ENCODE results near the gene EVI2A.

Gene EVI2A

GRCh38 chr17:31272236-31272635 is 49.2 kb downstream of the EVI2A start:
- DNase-seq = no peak

GRCh38 chr17:31269578-31269983 is 51.8 kb downstream of the EVI2A start:
- DNase-seq = no peak

- no peak for DNase-seq
Measured at GRCh38 chr17:31269036-31269577, 52.3 kb downstream of the EVI2A start.
